Lung microvascular endothelial cell (primary cell): ENCODE results near the gene DVL1. TPM values are rescaled to one million over a fixed set of nuclear protein-coding genes. Genes with fewer than 3 reads are reported as not detected.
"Not testable (repeated sequence)": the region's sequence is repeated elsewhere in the genome, so short reads cannot be mapped to it uniquely, and the experiment has no call there.

Source experiments
- DNase-seq, 2 donors: peaks; one replicate each; pipeline versions ENCODE4 v3.0.0 to v3.0.0-alpha.2; 2010; ENCODE audit warnings: low read depth in 2 of 2
- total RNA-seq: library from RNA; depleted of rRNA; stranded (reverse); fragments of >200 nt; gene quantifications from 2 replicates; pipeline ENCODE4 v1.2.1, GENCODE V29; 2014

Gene DVL1
- total RNA-seq, 1 donor from 2014 or later: 39.7 TPM

GRCh38 chr1:1373815-1374588, 24.8 kb upstream of the DVL1 start:
- no peak for DNase-seq

GRCh38 chr1:1373051-1373814, 24.0 kb upstream of the DVL1 start:
- no peak for DNase-seq

GRCh38 chr1:1371746-1372711, 22.8 kb upstream of the DVL1 start:
- DNase-seq: peak; percentile 51 to 71

GRCh38 chr1:1371364-1371745, 22.1 kb upstream of the DVL1 start:
- DNase-seq: no peak

GRCh38 chr1:1370771-1371300, 21.6 kb upstream of the DVL1 start:
- no peak for DNase-seq

GRCh38 chr1:1370094-1370493, 20.9 kb upstream of the DVL1 start:
- DNase-seq: not testable (repeated sequence)

GRCh38 chr1:1367315-1367714, 18.1 kb upstream of the DVL1 start:
- no peak for DNase-seq

- no peak for DNase-seq
These were observed 17.5 kb upstream of the DVL1 start for GRCh38 chr1:1366699-1367066.

GRCh38 chr1:1365875-1366698, 16.9 kb upstream of the DVL1 start:
- no peak for DNase-seq

GRCh38 chr1:1364266-1364665, 15.0 kb upstream of the DVL1 start:
- DNase-seq: no peak

GRCh38 chr1:1361982-1362423, 12.8 kb upstream of the DVL1 start:
- DNase-seq: peak; percentile 44 to 61

- DNase-seq: no peak
These were observed 12.2 kb upstream of the DVL1 start for GRCh38 chr1:1361233-1361981.

GRCh38 chr1:1360506-1361169, 11.4 kb upstream of the DVL1 start:
- DNase-seq: peak in 1 of 2 donors; percentile 65

GRCh38 chr1:1359664-1360468, 10.6 kb upstream of the DVL1 start:
- peak in 1 of 2 donors; percentile 61 for DNase-seq

- no peak for DNase-seq
These were observed 10.1 kb upstream of the DVL1 start for GRCh38 chr1:1359308-1359663.

GRCh38 chr1:1358433-1359271, 9.4 kb upstream of the DVL1 start, which contains the start of gene MXRA8:
MXRA8 (minus strand) TSS chr1:1358555; CDS start chr1:1358504, 51 bp downstream.
- DNase-seq: no peak

- no peak for DNase-seq
These were observed 8.7 kb upstream of the DVL1 start for GRCh38 chr1:1357871-1358432.
